NCI-H2227 (cell line): ENCODE results near the gene TMEM202.
"Not testable (repeated sequence)": the region's sequence is repeated elsewhere in the genome, so short reads cannot be mapped to it uniquely, and the experiment has no call there.

Experiments used
- DNase-seq: peaks from one replicate; lab custom pipeline; 2025; ENCODE audit not compliant: unreplicated experiment; lab: John Stamatoyannopoulos, UW

TMEM202 gene

GRCh38 chr15:72397796-72398588 lies at the start of gene TMEM202:
Gene TMEM202 (plus strand): TSS chr15:72398305. CDS start chr15:72398327, 22 bp downstream.
- no peak for DNase-seq

- DNase-seq, result no peak
Measured at GRCh38 chr15:72353266-72353665, 44.8 kb upstream of the TMEM202 start.

- no peak for DNase-seq
Measured at GRCh38 chr15:72354496-72354895, 43.6 kb upstream of the TMEM202 start.

- no peak for DNase-seq
Measured at GRCh38 chr15:72358121-72358520, 40.0 kb upstream of the TMEM202 start.

- no peak for DNase-seq
Measured at GRCh38 chr15:72358650-72359171, 39.4 kb upstream of the TMEM202 start.

GRCh38 chr15:72361176-72361575 lies 36.9 kb upstream of the TMEM202 start:
- DNase-seq, result no peak

- DNase-seq, result no peak
Measured at GRCh38 chr15:72365844-72366243, 32.3 kb upstream of the TMEM202 start.

- DNase-seq, result no peak
Measured at GRCh38 chr15:72368325-72368724, 29.8 kb upstream of the TMEM202 start.

- no peak for DNase-seq
Measured at GRCh38 chr15:72368899-72369298, 29.2 kb upstream of the TMEM202 start.

GRCh38 chr15:72369964-72370363 lies 28.1 kb upstream of the TMEM202 start:
- DNase-seq, result no peak

- DNase-seq, result no peak
Measured at GRCh38 chr15:72372361-72372760, 25.7 kb upstream of the TMEM202 start.

GRCh38 chr15:72375501-72375845 lies 22.6 kb upstream of the TMEM202 start:
- no peak for DNase-seq

- DNase-seq, result peak; percentile 95
Measured at GRCh38 chr15:72375846-72376581, 22.1 kb upstream of the TMEM202 start, which contains the start of gene HEXA. Gene HEXA (minus strand): TSS chr15:72376014. CDS start chr15:72375972, 42 bp downstream.

GRCh38 chr15:72377331-72377730 lies 20.8 kb upstream of the TMEM202 start:
- DNase-seq, result no peak

GRCh38 chr15:72379106-72379505 lies 19.0 kb upstream of the TMEM202 start:
- DNase-seq, result not testable (repeated sequence)

GRCh38 chr15:72379856-72380430 lies 18.2 kb upstream of the TMEM202 start:
- no peak for DNase-seq

GRCh38 chr15:72380743-72381142 lies 17.4 kb upstream of the TMEM202 start:
- DNase-seq, result no peak

- no peak for DNase-seq
Measured at GRCh38 chr15:72382146-72382545, 16.0 kb upstream of the TMEM202 start.

- DNase-seq, result no peak
Measured at GRCh38 chr15:72387741-72388140, 10.4 kb upstream of the TMEM202 start.

GRCh38 chr15:72389231-72389630 lies 8.9 kb upstream of the TMEM202 start:
- DNase-seq, result no peak

GRCh38 chr15:72396331-72396730 lies 1.8 kb upstream of the TMEM202 start:
- DNase-seq, result not testable (repeated sequence)

GRCh38 chr15:72398648-72399047 lies 543 bp downstream of the TMEM202 start:
- no peak for DNase-seq
